ENCODE measurements around the gene MAGI1. TPM values are rescaled to one million over a fixed set of nuclear protein-coding genes. Genes with fewer than 3 reads are reported as not detected.

MAGI1 gene
- total RNA-seq, 4 donors from 2014 or later, result 17.2 to 40.8 (median 28.1) TPM

GRCh38 chr3:65901226-65901625 is 137.5 kb downstream of the MAGI1 start:
- H3K27me3 ChIP-seq, result no peaks in the 10 kb centered on the region
- no peak overlapping the region for H3K27ac ChIP-seq
- WGBS, 2 donors (ENCODE audit: low coverage in 1 of 2), result 68 to 72% methylated on average over 7 of the region's 7 CpGs
- H3K4me3 ChIP-seq, result no peak overlapping the region
- no peaks in the 10 kb centered on the region for H3K36me3 ChIP-seq
- no peaks in the 10 kb centered on the region for H3K9me3 ChIP-seq
- H3K4me1 ChIP-seq, result peaks cover 0 to 4% (median 0%) of the 10 kb centered on the region in 3 donors
- no peak for ATAC-seq
- TF ChIP-seq POLR2AphosphoS5 (IDR thresholded peaks at IDR 0.05), result no peak
- TF ChIP-seq, protein P1, sequence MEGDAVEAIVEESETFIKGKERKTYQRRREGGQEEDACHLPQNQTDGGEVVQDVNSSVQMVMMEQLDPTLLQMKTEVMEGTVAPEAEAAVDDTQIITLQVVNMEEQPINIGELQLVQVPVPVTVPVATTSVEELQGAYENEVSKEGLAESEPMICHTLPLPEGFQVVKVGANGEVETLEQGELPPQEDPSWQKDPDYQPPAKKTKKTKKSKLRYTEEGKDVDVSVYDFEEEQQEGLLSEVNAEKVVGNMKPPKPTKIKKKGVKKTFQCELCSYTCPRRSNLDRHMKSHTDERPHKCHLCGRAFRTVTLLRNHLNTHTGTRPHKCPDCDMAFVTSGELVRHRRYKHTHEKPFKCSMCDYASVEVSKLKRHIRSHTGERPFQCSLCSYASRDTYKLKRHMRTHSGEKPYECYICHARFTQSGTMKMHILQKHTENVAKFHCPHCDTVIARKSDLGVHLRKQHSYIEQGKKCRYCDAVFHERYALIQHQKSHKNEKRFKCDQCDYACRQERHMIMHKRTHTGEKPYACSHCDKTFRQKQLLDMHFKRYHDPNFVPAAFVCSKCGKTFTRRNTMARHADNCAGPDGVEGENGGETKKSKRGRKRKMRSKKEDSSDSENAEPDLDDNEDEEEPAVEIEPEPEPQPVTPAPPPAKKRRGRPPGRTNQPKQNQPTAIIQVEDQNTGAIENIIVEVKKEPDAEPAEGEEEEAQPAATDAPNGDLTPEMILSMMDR (IDR thresholded peaks at IDR 0.05), result no peak

GRCh38 chr3:65899226-65899625 is 139.5 kb downstream of the MAGI1 start:
- Histone ChIP-seq H3K36me3 (no peaks in the 10 kb centered on the region), H3K27ac (no peak overlapping the region), H3K4me1 (peaks cover 0 to 4% (median 0%) of the 10 kb centered on the region in 3 donors), H3K27me3 (no peaks in the 10 kb centered on the region), H3K4me3 (no peak overlapping the region), H3K9me3 (no peaks in the 10 kb centered on the region)
- no peak for ATAC-seq
- WGBS, 2 donors (ENCODE audit: low coverage in 1 of 2), result 80 to 89% methylated on average over 1 of the region's 1 CpG
- TF ChIP-seq EP300 (IDR thresholded peaks at IDR 0.05) (no peak), POLR2A (IDR thresholded peaks at IDR 0.05) (no peak), POLR2AphosphoS5 (IDR thresholded peaks at IDR 0.05) (no peak)
- TF ChIP-seq, protein P1 (IDR thresholded peaks at IDR 0.05), result no peak

- H3K4me3 ChIP-seq, result no peak overlapping the region
- ATAC-seq, result no peak
- TF ChIP-seq, protein P1 (IDR thresholded peaks at IDR 0.05), result no peak
- TF ChIP-seq EP300 (IDR thresholded peaks at IDR 0.05), result no peak
- WGBS, 2 donors (ENCODE audit: low coverage in 1 of 2), result 63 to 68% methylated on average over 3 of the region's 3 CpGs
- no peak overlapping the region for H3K27ac ChIP-seq
- H3K4me1 ChIP-seq, result peaks cover 0 to 4% (median 0%) of the 10 kb centered on the region in 3 donors
- no peaks in the 10 kb centered on the region for H3K36me3 ChIP-seq
- no peaks in the 10 kb centered on the region for H3K27me3 ChIP-seq
- no peaks in the 10 kb centered on the region for H3K9me3 ChIP-seq
These were observed 141.0 kb downstream of the MAGI1 start for GRCh38 chr3:65897766-65898165.

GRCh38 chr3:65896321-65896720 is 142.4 kb downstream of the MAGI1 start:
- Histone ChIP-seq H3K4me3 (no peak overlapping the region), H3K27me3 (no peaks in the 10 kb centered on the region), H3K27ac (no peak overlapping the region), H3K4me1 (no peaks in the 10 kb centered on the region), H3K36me3 (no peaks in the 10 kb centered on the region), H3K9me3 (no peaks in the 10 kb centered on the region)
- ATAC-seq, result no peak
- WGBS, 2 donors (ENCODE audit: low coverage in 1 of 2), result 75 to 79% methylated on average over 6 of the region's 6 CpGs
- TF ChIP-seq EP300 (IDR thresholded peaks at IDR 0.05) (no peak), POLR2AphosphoS5 (IDR thresholded peaks at IDR 0.05) (no peak), POLR2A (IDR thresholded peaks at IDR 0.05) (no peak)
- TF ChIP-seq, protein P1 (IDR thresholded peaks at IDR 0.05), result no peak

- Histone ChIP-seq H3K4me3 (no peak overlapping the region), H3K4me1 (no peaks in the 10 kb centered on the region), H3K9me3 (no peaks in the 10 kb centered on the region), H3K27ac (no peak overlapping the region), H3K36me3 (no peaks in the 10 kb centered on the region), H3K27me3 (no peaks in the 10 kb centered on the region)
- no peak for ATAC-seq
- TF ChIP-seq POLR2AphosphoS5 (IDR thresholded peaks at IDR 0.05) (no peak), EP300 (IDR thresholded peaks at IDR 0.05) (no peak), POLR2A (IDR thresholded peaks at IDR 0.05) (no peak)
- TF ChIP-seq, protein P1 (IDR thresholded peaks at IDR 0.05), result no peak
- 56 to 77% methylated on average over 3 to 5 of the region's 5 CpGs for WGBS, 2 donors (ENCODE audit: low coverage in 1 of 2)
These were observed 143.9 kb downstream of the MAGI1 start for GRCh38 chr3:65894679-65895453.
